22Rv1 (cell line): ENCODE measurements around the gene KRTAP5-7.

Source experiments
- CTCF ChIP-seq: fragments of 450-650 bp; IDR thresholded peaks from 2 replicates; pipeline ENCODE4 v1.5.1; 2017; ENCODE audit warnings: mild to moderate bottlenecking
- ZFX ChIP-seq: fragments of 450-650 bp; IDR thresholded peaks from 2 replicates; pipeline ENCODE4 v1.6.1; 2017; ENCODE audit warnings: antibody characterized with exemption, borderline replicate concordance

GRCh38 chr11:71507102-71507501 lies 20.0 kb upstream of the KRTAP5-7 start:
- TF ChIP-seq CTCF (no peak), ZFX (no peak)
